SK-N-SH (cell line): ENCODE results near the gene ALKBH8. TPM values are rescaled to one million over a fixed set of nuclear protein-coding genes. Genes with fewer than 3 reads are reported as not detected.
"Not testable (repeated sequence)": the region's sequence is repeated elsewhere in the genome, so short reads cannot be mapped to it uniquely, and the experiment has no call there.

Experiments used
- CTCF ChIA-PET: fragments of 300-600, 350-600 bp; formaldehyde crosslinking; extraction: SDS; loops from one replicate; lab custom pipeline; 2021; lab: Yijun Ruan, JAX
- POLR2A ChIA-PET: fragments of 350-600 bp; sonication (Branson Sonifier 250); formaldehyde crosslinking; extraction: SDS; loops from one replicate; lab custom pipeline; 2020; ENCODE audit warnings: antibody characterized with exemption, inconsistent platforms; lab: Yijun Ruan, JAX
- DNase-seq: peaks from one replicate; pipeline ENCODE4 v3.0.0; 2012
- H2AFZ ChIP-seq: fragments of 200-600 bp; sonication (generic); 2 replicates; pipeline ENCODE4 v1.8.1; 2016; ENCODE audit warnings: antibody characterized with exemption, mild to moderate bottlenecking, low read depth
- H3F3A ChIP-seq: fragments of 200-600 bp; sonication (generic); replicated peaks from 2 replicates; pipeline ENCODE3; 2016; ENCODE audit warnings: antibody characterized with exemption, mild to moderate bottlenecking; ENCODE audit not compliant: insufficient read depth
- H3K27ac ChIP-seq, 2 experiments: fragments of 200-500 bp in 1 of 2; fragments of 200-600 bp in 1 of 2; sonication (Bioruptor generic) in 1 of 2; sonication (generic), shearing (Covaris generic) in 1 of 2; 2 replicates each; pipeline versions ENCODE4 v1.5.1 to v1.6.1; 2014 to 2016; ENCODE audit warnings: low read depth in 2 of 2, inconsistent platforms in 1 of 2, low read length in 1 of 2, mild to moderate bottlenecking in 1 of 2, mixed read lengths in 1 of 2
- H3K27me3 ChIP-seq: fragments of 200-600 bp; sonication (generic), shearing (Covaris generic); 2 replicates; pipeline ENCODE4 v1.6.1; 2016; ENCODE audit warnings: mixed run types; ENCODE audit not compliant: insufficient read depth
- H3K36me3 ChIP-seq, 2 experiments: fragments of 200-500 bp in 1 of 2; fragments of 200-600 bp in 1 of 2; sonication (Bioruptor generic) in 1 of 2; sonication (generic) in 1 of 2; replicated peaks in 1 of 2; 2 replicates each; pipeline versions ENCODE3 to v1.5.1; 2014 to 2016; ENCODE audit warnings: low read length in 1 of 2, mild to moderate bottlenecking in 1 of 2; ENCODE audit not compliant: insufficient read depth in 2 of 2, control insufficient read depth in 1 of 2
- H3K4me1 ChIP-seq, 2 experiments: fragments of 200-500 bp in 1 of 2; fragments of 200-600 bp in 1 of 2; sonication (Bioruptor generic) in 1 of 2; sonication (generic), shearing (Covaris generic) in 1 of 2; 2 replicates each; pipeline versions ENCODE4 v1.5.1 to v1.6.1; 2014 to 2016; ENCODE audit warnings: low read depth in 1 of 2, low read length in 1 of 2, mixed run types in 1 of 2; ENCODE audit not compliant: insufficient read depth in 2 of 2, control insufficient read depth in 1 of 2
- H3K4me2 ChIP-seq: fragments of 200-600 bp; sonication (generic), shearing (Covaris generic); 2 replicates; pipeline ENCODE4 v1.6.1; 2017; ENCODE audit warnings: mixed run types
- H3K4me3 ChIP-seq, 2 experiments: fragments of 200-500 bp in 1 of 2; fragments of 200-600 bp in 1 of 2; sonication (Bioruptor generic) in 1 of 2; sonication (generic), shearing (Covaris generic) in 1 of 2; 2 replicates each; pipeline versions ENCODE4 v1.5.1 to v1.8.1; 2014 to 2016; ENCODE audit warnings: low read depth in 2 of 2, inconsistent platforms in 1 of 2, low read length in 1 of 2, mild to moderate bottlenecking in 1 of 2, mixed read lengths in 1 of 2, moderate library complexity in 1 of 2
- H3K79me2 ChIP-seq: fragments of 200-600 bp; sonication (generic); 2 replicates; pipeline ENCODE4 v1.8.1; 2017; ENCODE audit warnings: mild to moderate bottlenecking; ENCODE audit not compliant: insufficient read depth
- H3K9ac ChIP-seq: fragments of 200-600 bp; sonication (generic); 2 replicates; pipeline ENCODE4 v1.6.1; 2017; ENCODE audit warnings: mixed run types
- H3K9me2 ChIP-seq: fragments of 200-600 bp; sonication (generic); 2 replicates; pipeline ENCODE4 v1.6.1; 2017; ENCODE audit warnings: mixed run types
- H3K9me3 ChIP-seq: fragments of 200-600 bp; sonication (generic); 2 replicates; pipeline ENCODE4 v1.6.1; 2017; ENCODE audit warnings: mixed run types, mild to moderate bottlenecking, moderate library complexity
- H4K20me1 ChIP-seq: fragments of 200-600 bp; sonication (generic); 2 replicates; pipeline ENCODE4 v1.6.1; 2017; ENCODE audit warnings: mild to moderate bottlenecking, mixed run types; ENCODE audit not compliant: insufficient read depth
- CHD2 ChIP-seq: fragments of 150-350 bp; IDR thresholded peaks from 2 replicates; pipeline ENCODE4 v1.6.1; 2018; ENCODE audit warnings: low read length; ENCODE audit not compliant: partially characterized antibody
- EP300 ChIP-seq, 2 experiments: IDR thresholded peaks; 2 replicates each; pipeline versions ENCODE4 v1.4.0 to v1.6.1; 2012; ENCODE audit warnings: borderline replicate concordance in 1 of 2, low read depth in 1 of 2, low read length in 1 of 2
- FOSL2 ChIP-seq: IDR thresholded peaks from 2 replicates; pipeline ENCODE4 v1.4.0; 2012; ENCODE audit warnings: low read depth, mild to moderate bottlenecking, moderate library complexity, borderline replicate concordance
- IRF3 ChIP-seq: fragments of 150-350 bp; IDR thresholded peaks from 2 replicates; pipeline ENCODE4 v1.6.1; 2016; ENCODE audit warnings: mild to moderate bottlenecking, low read depth, low read length
- JUND ChIP-seq: IDR thresholded peaks from 2 replicates; pipeline ENCODE4 v1.4.0; 2012
- MEF2A ChIP-seq: IDR thresholded peaks from 2 replicates; pipeline ENCODE4 v1.4.0; 2012; ENCODE audit warnings: low read depth, borderline replicate concordance
- POLR2AphosphoS5 ChIP-seq: IDR thresholded peaks from 2 replicates; pipeline ENCODE4 v1.6.1; 2012; ENCODE audit warnings: low read depth, low read length
- RAD21 ChIP-seq: IDR thresholded peaks from 2 replicates; pipeline ENCODE4 v1.6.1; 2012; ENCODE audit warnings: mild to moderate bottlenecking, low read length
- TCF12 ChIP-seq: IDR thresholded peaks from 2 replicates; pipeline ENCODE4 v1.4.0; 2012
- TEAD4 ChIP-seq: IDR thresholded peaks from 2 replicates; pipeline ENCODE4 v1.4.0; 2012; ENCODE audit warnings: mild to moderate bottlenecking, borderline replicate concordance; ENCODE audit not compliant: insufficient read depth
- WGBS: methylation state at CpG from one replicate; pipeline ENCODE4 v1.1.6; 2017; ENCODE audit warnings: low lambda C conversion rate; 5-methylcytosine and 5-hydroxymethylcytosine counted together
- polyA plus RNA-seq, 3 experiments: library from polyadenylated mRNA; depleted of rRNA; stranded (reverse); fragments of >200 nt; gene quantifications; 2 replicates each; pipeline ENCODE4 v1.2.3, GENCODE V29; 2012

ALKBH8 gene
- polyA plus RNA-seq, 1 of the 3 experiments (the other 2 are of a cell fraction) = 2.4 TPM

GRCh38 chr11:107567739-107568335, 2.3 kb upstream of the ALKBH8 start:
- H2AFZ ChIP-seq = peak overlapping the region; percentile 58; the same call in 1 of the 2 replicates
- H3K4me1 ChIP-seq = peaks cover 31 to 39% of the 10 kb centered on the region in 2 experiments
- no peaks in the 10 kb centered on the region for H3K36me3 ChIP-seq
- no peak overlapping the region for H3K9ac ChIP-seq
- peak overlapping the region; percentile 21 to 29; a peak in 3 of 4 replicates for H3K4me3 ChIP-seq
- peak; percentile 55 for TF ChIP-seq CHD2
- no peak for TF ChIP-seq IRF3
- TF ChIP-seq JUND = 0 out of 2 replicates have a peak, but pooled peaks have one; percentile 8
- no peak for TF ChIP-seq RAD21
- TF ChIP-seq FOSL2 = no peak
- peak; percentile 21; the same call in 1 of the 2 replicates for TF ChIP-seq TCF12
- TF ChIP-seq MEF2A = peak; percentile 30; the same call in 1 of the 2 replicates
- TF ChIP-seq TEAD4 = 0 out of 2 replicates have a peak, but pooled peaks have one; percentile 26
- TF ChIP-seq EP300 (IDR thresholded peaks at IDR 0.05; ENCODE audit: borderline replicate concordance in 1 of 2, low read depth in 1 of 2, low read length in 1 of 2) = peak in 1 of 2 experiments; percentile 47; a peak in 2 of 4 replicates
- no peaks in the 10 kb centered on the region for H3K9me2 ChIP-seq
- H3K27ac ChIP-seq = peak overlapping the region; percentile 48 to 52; a peak in 3 of 4 replicates
- no peaks in the 10 kb centered on the region for H3K27me3 ChIP-seq
- H3K9me3 ChIP-seq = no peaks in the 10 kb centered on the region
- H3F3A ChIP-seq = peaks cover 24% of the 10 kb centered on the region
- CTCF ChIA-PET = interaction anchor here (0.8 to 8.6 kb wide), 8 partner anchors 8 to 122 kb away, joined by 3 to 110 read pairs (median 6); no protein-coding TSS in a partner anchor
- POLR2A ChIA-PET = no interaction called here
- peak; percentile 26 for DNase-seq
- peak overlapping the region; percentile 52; the same call in 1 of the 2 replicates for H3K4me2 ChIP-seq
- H3K79me2 ChIP-seq = peaks cover 12% of the 10 kb centered on the region; the same call in 1 of the 2 replicates
- whole genome bisulfite sequencing = 13% methylated on average over 5 of the region's 5 CpGs
- no peaks in the 10 kb centered on the region for H4K20me1 ChIP-seq

GRCh38 chr11:107566569-107566968, 1.0 kb upstream of the ALKBH8 start:
- Histone ChIP-seq H4K20me1 (no peaks in the 10 kb centered on the region), H3F3A (peaks cover 35% of the 10 kb centered on the region), H2AFZ (no peak overlapping the region), H3K9me3 (no peaks in the 10 kb centered on the region), H3K27me3 (no peaks in the 10 kb centered on the region), H3K9ac (no peak overlapping the region), H3K27ac (peak overlapping the region in 1 of 2 experiments; percentile 48; a peak in 1 of 4 replicates), H3K4me2 (peak overlapping the region; percentile 77; the same call in 1 of the 2 replicates), H3K4me1 (peaks cover 31 to 46% of the 10 kb centered on the region in 2 experiments), H3K36me3 (no peaks in the 10 kb centered on the region), H3K79me2 (peaks cover 18% of the 10 kb centered on the region; the same call in 1 of the 2 replicates), H3K4me3 (no peak overlapping the region), H3K9me2 (no peaks in the 10 kb centered on the region)
- POLR2A ChIA-PET = no interaction called here
- WGBS = 93% methylated on average over 2 of the region's 2 CpGs
- TF ChIP-seq JUND (no peak), POLR2AphosphoS5 (no peak)
- CTCF ChIA-PET = interaction anchor here (1.4 to 8.6 kb wide), 4 partner anchors 10 to 115 kb away, joined by 5 to 110 read pairs (median 6); no protein-coding TSS in a partner anchor
- DNase-seq = no peak

- H4K20me1 ChIP-seq, H3K9me3 ChIP-seq, DNase-seq, H3K27me3 ChIP-seq, H3K9me2 ChIP-seq, POLR2A ChIA-PET, H3K36me3 ChIP-seq: not testable (repeated sequence)
- H3K4me3 ChIP-seq = peak overlapping the region; percentile 86 to 95
- H3K27ac ChIP-seq = peak overlapping the region; percentile 73 to 87
- peak overlapping the region; percentile 70 for H3K9ac ChIP-seq
- CTCF ChIA-PET = interaction anchor here (1.4 to 8.6 kb wide), 7 partner anchors 10 to 205 kb away, joined by 5 to 110 read pairs (median 19); no protein-coding TSS in a partner anchor
- WGBS = 58% methylated on average over 9 of the region's 9 CpGs
- H3K79me2 ChIP-seq = peaks cover 18% of the 10 kb centered on the region; the same call in 1 of the 2 replicates
- peaks cover 38% of the 10 kb centered on the region for H3F3A ChIP-seq
- peak overlapping the region; percentile 77 for H3K4me2 ChIP-seq
- peaks cover 31 to 46% of the 10 kb centered on the region in 2 experiments for H3K4me1 ChIP-seq
- peak overlapping the region; percentile 99 for H2AFZ ChIP-seq
Measured at GRCh38 chr11:107565955-107566501, 493 bp upstream of the ALKBH8 start.
